Hindlimb muscle (tissue), 1 donor: ENCODE data around the gene USP6NL. TPM values are rescaled to one million over a fixed set of nuclear protein-coding genes. Genes with fewer than 3 reads are reported as not detected.
"Not testable (repeated sequence)": the region's sequence is repeated elsewhere in the genome, so short reads cannot be mapped to it uniquely, and the experiment has no call there.

Experiments
- DNase-seq: peaks from one replicate; pipeline ENCODE4 v3.0.0-alpha.2; 2013
- polyA plus RNA-seq: library from polyadenylated mRNA; unstranded; fragments of 120-200 nt; gene quantifications from one replicate; pipeline ENCODE4 v1.2.1, GENCODE V29; 2013; ENCODE audit not compliant: insufficient read length

USP6NL gene
- polyA plus RNA-seq: 8.6 TPM

GRCh38 chr10:11611248-11612020 is at the start of gene USP6NL:
TSS of gene USP6NL (minus strand) at chr10:11611650. CDS start at chr10:11597634, 14,016 bp downstream.
- peak; percentile 92 for DNase-seq

GRCh38 chr10:11658801-11659368 is 47.4 kb upstream of the USP6NL start:
- no peak for DNase-seq

GRCh38 chr10:11655836-11656235 is 44.4 kb upstream of the USP6NL start:
- DNase-seq: no peak

GRCh38 chr10:11654659-11655058 is 43.2 kb upstream of the USP6NL start:
- no peak for DNase-seq

- no peak for DNase-seq
These were observed 42.5 kb upstream of the USP6NL start for GRCh38 chr10:11653758-11654471.

GRCh38 chr10:11647676-11648075 is 36.2 kb upstream of the USP6NL start:
- DNase-seq: peak; percentile 19

GRCh38 chr10:11646450-11646849 is 35.0 kb upstream of the USP6NL start:
- no peak for DNase-seq

- DNase-seq: no peak
These were observed 31.6 kb upstream of the USP6NL start for GRCh38 chr10:11643039-11643438.

GRCh38 chr10:11642566-11642965 is 31.1 kb upstream of the USP6NL start:
- DNase-seq: no peak

- DNase-seq: no peak
These were observed 28.7 kb upstream of the USP6NL start for GRCh38 chr10:11639849-11640764.

GRCh38 chr10:11639362-11639761 is 27.9 kb upstream of the USP6NL start:
- DNase-seq: no peak

GRCh38 chr10:11638055-11638698 is 26.7 kb upstream of the USP6NL start:
- no peak for DNase-seq

- DNase-seq: no peak
These were observed 25.4 kb upstream of the USP6NL start for GRCh38 chr10:11636697-11637303.

GRCh38 chr10:11631890-11632587 is 20.6 kb upstream of the USP6NL start:
- DNase-seq: no peak

GRCh38 chr10:11631291-11631690 is 19.8 kb upstream of the USP6NL start:
- DNase-seq: no peak

GRCh38 chr10:11629731-11630130 is 18.3 kb upstream of the USP6NL start:
- no peak for DNase-seq

GRCh38 chr10:11627941-11628340 is 16.5 kb upstream of the USP6NL start:
- not testable (repeated sequence) for DNase-seq

GRCh38 chr10:11626071-11626470 is 14.6 kb upstream of the USP6NL start:
- no peak for DNase-seq

GRCh38 chr10:11625019-11625735 is 13.7 kb upstream of the USP6NL start:
- peak; percentile 19 for DNase-seq

- DNase-seq: no peak
These were observed 5.8 kb upstream of the USP6NL start for GRCh38 chr10:11617233-11617632.
